Measurements from ENCODE around the gene TRAPPC4.
"Not testable (repeated sequence)": the region's sequence is repeated elsewhere in the genome, so short reads cannot be mapped to it uniquely, and the experiment has no call there.

TRAPPC4 gene

GRCh38 chr11:118975771-118976709, 42.5 kb upstream of the TRAPPC4 start:
- Histone ChIP-seq H3K4me3 (ENCODE audit: low read length in 2 of 2) (no peak overlapping the region), H3K36me3 (replicated peaks in 1 of 2; ENCODE audit: control insufficient read depth in 2 of 2, insufficient read depth in 2 of 2, low read length in 2 of 2) (no peaks in the 10 kb centered on the region), H2BK12ac (ENCODE audit: low read length) (no peak overlapping the region), H3K4ac (ENCODE audit: low read length) (no peak overlapping the region), H2BK15ac (ENCODE audit: low read length) (no peak overlapping the region), H3K4me2 (ENCODE audit: insufficient read depth, low read length, poor library complexity, severe bottlenecking) (no peak overlapping the region), H3K9ac (ENCODE audit: low read depth, low read length, poor library complexity) (no peak overlapping the region), H3K4me1 (ENCODE audit: control insufficient read depth in 2 of 2, insufficient read depth in 1 of 2, low read depth in 1 of 2, low read length in 2 of 2) (peaks cover 11 to 12% of the 10 kb centered on the region in 2 donors), H2BK5ac (ENCODE audit: low read length) (no peak overlapping the region), H3K18ac (ENCODE audit: low read length) (no peak overlapping the region), H3K9me3 (replicated peaks in 1 of 2; ENCODE audit: control insufficient read depth in 2 of 2, insufficient read depth in 1 of 2, low read depth in 1 of 2, low read length in 2 of 2) (no peaks in the 10 kb centered on the region), H4K8ac (ENCODE audit: low read depth, low read length) (no peak overlapping the region), H4K91ac (ENCODE audit: low read depth, low read length, poor library complexity) (no peak overlapping the region), H2AFZ (ENCODE audit: low read length) (no peak overlapping the region), H3K27ac (replicated peaks; ENCODE audit: low read length) (no peak overlapping the region), H2AK5ac (ENCODE audit: low read depth, low read length) (no peak overlapping the region), H3K14ac (ENCODE audit: low read length) (no peak overlapping the region), H3K27me3 (ENCODE audit: control insufficient read depth in 3 of 3, insufficient read depth in 3 of 3, low read depth in 1 of 3, low read length in 3 of 3) (peaks cover 0 to 26% (median 0%) of the 10 kb centered on the region in 3 experiments), H3K23ac (ENCODE audit: low read depth, low read length, poor library complexity) (no peak overlapping the region), H2BK120ac (ENCODE audit: low read depth, low read length) (no peak overlapping the region), H3K79me1 (ENCODE audit: low read depth, low read length) (no peaks in the 10 kb centered on the region)
- WGBS, 2 donors (ENCODE audit: extremely low coverage in 2 of 2, insufficient read length in 2 of 2, insufficient replicate concordance in 1 of 2): no CpG with 5 or more reads among the region's 15 CpGs
- no peak for DNase-seq (ENCODE audit: low spot score)

DNA sequence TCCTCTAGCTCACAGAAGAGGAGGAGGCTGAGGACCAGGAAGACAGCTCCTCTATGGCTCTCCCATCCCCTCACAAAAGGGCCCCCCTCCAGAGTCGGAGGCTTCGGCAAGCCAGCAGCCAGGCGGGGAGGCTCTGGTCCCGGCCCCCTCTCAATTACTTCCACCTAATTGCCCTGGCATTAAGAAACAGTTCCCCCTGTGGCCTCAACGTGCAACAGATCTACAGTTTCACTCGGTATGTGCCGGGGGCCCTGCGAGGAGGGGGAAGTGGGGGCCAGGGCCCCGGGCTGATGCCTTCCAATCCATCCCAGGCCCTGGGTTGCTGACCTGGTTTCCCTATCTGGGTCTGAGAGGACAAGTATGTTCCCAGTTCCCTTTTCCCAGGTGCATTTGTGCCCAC, 39.1 kb upstream of the TRAPPC4 start:
- Histone ChIP-seq H2AK5ac (ENCODE audit: low read depth, low read length) (no peak overlapping the region), H3K27me3 (ENCODE audit: control insufficient read depth in 3 of 3, insufficient read depth in 3 of 3, low read depth in 1 of 3, low read length in 3 of 3) (peaks cover 0 to 30% (median 0%) of the 10 kb centered on the region in 3 experiments), H4K8ac (ENCODE audit: low read depth, low read length) (no peak overlapping the region), H2AFZ (ENCODE audit: low read length) (peak overlapping the region; percentile 58), H3K9me3 (replicated peaks in 1 of 2; ENCODE audit: control insufficient read depth in 2 of 2, insufficient read depth in 1 of 2, low read depth in 1 of 2, low read length in 2 of 2) (no peaks in the 10 kb centered on the region), H2BK12ac (ENCODE audit: low read length) (no peak overlapping the region), H3K36me3 (replicated peaks in 1 of 2; ENCODE audit: control insufficient read depth in 2 of 2, insufficient read depth in 2 of 2, low read length in 2 of 2) (no peaks in the 10 kb centered on the region), H3K23ac (ENCODE audit: low read depth, low read length, poor library complexity) (no peak overlapping the region), H2BK15ac (ENCODE audit: low read length) (peak overlapping the region; percentile 17), H3K4me2 (ENCODE audit: insufficient read depth, low read length, poor library complexity, severe bottlenecking) (no peak overlapping the region), H3K9ac (ENCODE audit: low read depth, low read length, poor library complexity) (no peak overlapping the region), H3K27ac (replicated peaks; ENCODE audit: low read length) (no peak overlapping the region), H3K4me1 (ENCODE audit: control insufficient read depth in 2 of 2, insufficient read depth in 1 of 2, low read depth in 1 of 2, low read length in 2 of 2) (peaks cover 11 to 12% of the 10 kb centered on the region in 2 donors), H3K4me3 (ENCODE audit: low read length in 2 of 2) (no peak overlapping the region), H3K79me1 (ENCODE audit: low read depth, low read length) (no peaks in the 10 kb centered on the region), H2BK5ac (ENCODE audit: low read length) (no peak overlapping the region), H2BK120ac (ENCODE audit: low read depth, low read length) (no peak overlapping the region), H3K4ac (ENCODE audit: low read length) (no peak overlapping the region), H3K14ac (ENCODE audit: low read length) (no peak overlapping the region), H3K18ac (ENCODE audit: low read length) (no peak overlapping the region), H4K91ac (ENCODE audit: low read depth, low read length, poor library complexity) (no peak overlapping the region)
- no CpG with 5 or more reads among the region's 9 CpGs for WGBS, 2 donors (ENCODE audit: extremely low coverage in 2 of 2, insufficient read length in 2 of 2, insufficient replicate concordance in 1 of 2)
- no peak for DNase-seq (ENCODE audit: low spot score)

GRCh38 chr11:118980191-118980881, 38.2 kb upstream of the TRAPPC4 start:
- Histone ChIP-seq H4K91ac (ENCODE audit: low read depth, low read length, poor library complexity) (no peak overlapping the region), H2BK5ac (ENCODE audit: low read length) (no peak overlapping the region), H2BK120ac (ENCODE audit: low read depth, low read length) (no peak overlapping the region), H3K9me3 (replicated peaks in 1 of 2; ENCODE audit: control insufficient read depth in 2 of 2, insufficient read depth in 1 of 2, low read depth in 1 of 2, low read length in 2 of 2) (no peaks in the 10 kb centered on the region), H2BK12ac (ENCODE audit: low read length) (no peak overlapping the region), H3K18ac (ENCODE audit: low read length) (no peak overlapping the region), H3K27ac (replicated peaks; ENCODE audit: low read length) (no peak overlapping the region), H3K4me1 (ENCODE audit: control insufficient read depth in 2 of 2, insufficient read depth in 1 of 2, low read depth in 1 of 2, low read length in 2 of 2) (peaks cover 9 to 11% of the 10 kb centered on the region in 2 donors), H2BK15ac (ENCODE audit: low read length) (no peak overlapping the region), H3K23ac (ENCODE audit: low read depth, low read length, poor library complexity) (no peak overlapping the region), H3K9ac (ENCODE audit: low read depth, low read length, poor library complexity) (no peak overlapping the region), H2AFZ (ENCODE audit: low read length) (peak overlapping the region; percentile 58), H3K4me3 (ENCODE audit: low read length in 2 of 2) (no peak overlapping the region), H3K14ac (ENCODE audit: low read length) (no peak overlapping the region), H3K36me3 (replicated peaks in 1 of 2; ENCODE audit: control insufficient read depth in 2 of 2, insufficient read depth in 2 of 2, low read length in 2 of 2) (no peaks in the 10 kb centered on the region), H3K4me2 (ENCODE audit: insufficient read depth, low read length, poor library complexity, severe bottlenecking) (no peak overlapping the region), H3K4ac (ENCODE audit: low read length) (no peak overlapping the region), H2AK5ac (ENCODE audit: low read depth, low read length) (no peak overlapping the region), H3K79me1 (ENCODE audit: low read depth, low read length) (no peaks in the 10 kb centered on the region), H4K8ac (ENCODE audit: low read depth, low read length) (no peak overlapping the region), H3K27me3 (ENCODE audit: control insufficient read depth in 3 of 3, insufficient read depth in 3 of 3, low read depth in 1 of 3, low read length in 3 of 3) (peaks cover 0 to 30% (median 0%) of the 10 kb centered on the region in 3 experiments)
- no CpG with 5 or more reads among the region's 21 CpGs for WGBS, 2 donors (ENCODE audit: extremely low coverage in 2 of 2, insufficient read length in 2 of 2, insufficient replicate concordance in 1 of 2)
- DNase-seq (ENCODE audit: low spot score): no peak

GRCh38 chr11:118984337-118984736, 34.2 kb upstream of the TRAPPC4 start:
- H3K27me3 ChIP-seq (ENCODE audit: control insufficient read depth in 3 of 3, insufficient read depth in 3 of 3, low read depth in 1 of 3, low read length in 3 of 3): peaks cover 0 to 17% (median 0%) of the 10 kb centered on the region in 3 experiments
- not testable (repeated sequence) for H2AK5ac ChIP-seq (ENCODE audit: low read depth, low read length); H3K27ac ChIP-seq (replicated peaks; ENCODE audit: low read length); H3K4me3 ChIP-seq (ENCODE audit: low read length in 2 of 2); H2AFZ ChIP-seq (ENCODE audit: low read length); H2BK15ac ChIP-seq (ENCODE audit: low read length); H4K8ac ChIP-seq (ENCODE audit: low read depth, low read length); H3K79me1 ChIP-seq (ENCODE audit: low read depth, low read length); H3K9me3 ChIP-seq (replicated peaks in 1 of 2; ENCODE audit: control insufficient read depth in 2 of 2, insufficient read depth in 1 of 2, low read depth in 1 of 2, low read length in 2 of 2); H3K9ac ChIP-seq (ENCODE audit: low read depth, low read length, poor library complexity); DNase-seq (ENCODE audit: low spot score); H3K4me2 ChIP-seq (ENCODE audit: insufficient read depth, low read length, poor library complexity, severe bottlenecking); H3K14ac ChIP-seq (ENCODE audit: low read length); H2BK12ac ChIP-seq (ENCODE audit: low read length); H3K18ac ChIP-seq (ENCODE audit: low read length); H2BK5ac ChIP-seq (ENCODE audit: low read length); H3K23ac ChIP-seq (ENCODE audit: low read depth, low read length, poor library complexity); H3K4ac ChIP-seq (ENCODE audit: low read length); H3K36me3 ChIP-seq (replicated peaks in 1 of 2; ENCODE audit: control insufficient read depth in 2 of 2, insufficient read depth in 2 of 2, low read length in 2 of 2); H4K91ac ChIP-seq (ENCODE audit: low read depth, low read length, poor library complexity); H2BK120ac ChIP-seq (ENCODE audit: low read depth, low read length); H3K4me1 ChIP-seq (ENCODE audit: control insufficient read depth in 2 of 2, insufficient read depth in 1 of 2, low read depth in 1 of 2, low read length in 2 of 2)
- no CpG with 5 or more reads among the region's 8 CpGs for WGBS, 2 donors (ENCODE audit: extremely low coverage in 2 of 2, insufficient read length in 2 of 2, insufficient replicate concordance in 1 of 2)
